ENCODE results near the gene HCRTR1.

The HCRTR1 gene

GRCh38 chr1:31571340-31572295, 45.9 kb upstream of the HCRTR1 start:
- H3K4me3 ChIP-seq (ENCODE audit: low read depth, low read length), result no peak overlapping the region
- TF ChIP-seq, protein P1, sequence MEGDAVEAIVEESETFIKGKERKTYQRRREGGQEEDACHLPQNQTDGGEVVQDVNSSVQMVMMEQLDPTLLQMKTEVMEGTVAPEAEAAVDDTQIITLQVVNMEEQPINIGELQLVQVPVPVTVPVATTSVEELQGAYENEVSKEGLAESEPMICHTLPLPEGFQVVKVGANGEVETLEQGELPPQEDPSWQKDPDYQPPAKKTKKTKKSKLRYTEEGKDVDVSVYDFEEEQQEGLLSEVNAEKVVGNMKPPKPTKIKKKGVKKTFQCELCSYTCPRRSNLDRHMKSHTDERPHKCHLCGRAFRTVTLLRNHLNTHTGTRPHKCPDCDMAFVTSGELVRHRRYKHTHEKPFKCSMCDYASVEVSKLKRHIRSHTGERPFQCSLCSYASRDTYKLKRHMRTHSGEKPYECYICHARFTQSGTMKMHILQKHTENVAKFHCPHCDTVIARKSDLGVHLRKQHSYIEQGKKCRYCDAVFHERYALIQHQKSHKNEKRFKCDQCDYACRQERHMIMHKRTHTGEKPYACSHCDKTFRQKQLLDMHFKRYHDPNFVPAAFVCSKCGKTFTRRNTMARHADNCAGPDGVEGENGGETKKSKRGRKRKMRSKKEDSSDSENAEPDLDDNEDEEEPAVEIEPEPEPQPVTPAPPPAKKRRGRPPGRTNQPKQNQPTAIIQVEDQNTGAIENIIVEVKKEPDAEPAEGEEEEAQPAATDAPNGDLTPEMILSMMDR (conservative IDR thresholded peaks at IDR 0.05; ENCODE audit: low read depth, low read length), result no peak
- DNase-seq (ENCODE audit: low read depth), result no peak

DNA sequence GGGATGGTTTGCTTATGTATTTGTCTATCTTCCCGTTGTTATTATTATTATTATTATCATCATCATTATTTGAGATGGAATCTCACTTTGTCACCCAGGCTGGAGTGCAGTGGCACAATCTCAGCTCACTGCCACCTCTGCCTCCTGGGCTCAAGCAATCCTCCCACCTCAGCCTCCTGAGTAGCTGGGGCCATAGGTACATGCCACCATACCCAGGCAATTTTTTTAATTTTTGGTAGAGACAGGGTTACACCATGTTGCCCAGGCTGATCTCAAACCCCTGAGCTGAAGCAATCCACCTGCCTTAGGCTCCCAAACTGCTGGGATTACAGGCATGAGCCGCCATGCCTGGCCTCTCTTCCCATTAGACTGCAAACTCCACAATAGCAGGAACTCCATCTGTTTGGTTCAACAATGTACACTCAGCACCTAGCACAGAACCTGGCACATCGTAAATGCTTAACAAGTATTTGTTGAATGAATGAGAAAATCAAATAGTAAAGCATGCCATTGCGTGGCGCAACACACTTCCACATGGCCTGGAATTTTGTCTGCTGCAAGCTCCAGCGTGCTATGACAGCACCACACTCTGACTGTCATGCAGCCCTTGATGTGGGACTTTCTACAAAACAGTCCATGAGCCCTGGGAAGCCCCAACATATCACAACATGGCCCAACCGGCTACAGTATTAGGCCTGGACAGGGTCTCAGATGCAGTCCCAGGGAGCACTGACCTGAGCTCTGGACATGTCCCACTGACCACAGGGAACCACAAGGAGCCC, 45.0 kb upstream of the HCRTR1 start:
- DNase-seq (ENCODE audit: low read depth), result peak; percentile 52
- no peak overlapping the region for H3K4me3 ChIP-seq (ENCODE audit: low read depth, low read length)
- TF ChIP-seq, protein P1 (conservative IDR thresholded peaks at IDR 0.05; ENCODE audit: low read depth, low read length), result no peak

GRCh38 chr1:31573261-31573660, 44.2 kb upstream of the HCRTR1 start:
- no peak overlapping the region for H3K4me3 ChIP-seq (ENCODE audit: low read depth, low read length)
- TF ChIP-seq, protein P1 (conservative IDR thresholded peaks at IDR 0.05; ENCODE audit: low read depth, low read length), result no peak
- no peak for DNase-seq (ENCODE audit: low read depth)

DNA sequence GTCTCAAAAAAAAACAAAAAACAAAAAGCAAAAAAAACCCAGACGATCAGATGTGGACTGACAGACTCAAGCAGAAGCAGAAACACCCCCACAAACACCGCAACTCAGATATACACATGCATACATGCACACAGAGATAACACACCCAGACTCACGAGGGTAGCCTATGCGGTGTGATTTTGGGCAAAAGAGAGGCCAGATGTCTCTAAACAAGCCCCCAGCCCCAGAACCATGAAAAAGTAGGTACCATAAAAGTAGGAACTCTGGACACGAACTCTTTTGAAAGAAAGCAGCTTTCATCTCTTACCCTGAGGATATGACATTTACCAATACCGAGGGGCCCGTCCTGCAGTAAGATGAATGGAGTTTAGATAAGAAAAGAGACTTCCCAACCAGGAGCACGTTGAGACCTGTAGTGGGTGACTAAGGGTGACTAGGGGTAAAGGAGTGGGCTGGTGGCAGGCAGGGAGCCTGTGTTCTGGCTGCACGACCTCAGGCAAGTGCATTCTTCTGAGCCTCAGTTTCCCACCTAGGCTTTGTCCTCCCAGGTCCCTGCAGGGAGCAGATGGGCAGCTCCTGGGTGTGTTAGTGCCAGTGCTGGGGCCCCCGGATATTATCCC, 42.6 kb upstream of the HCRTR1 start:
- H3K4me3 ChIP-seq (ENCODE audit: low read depth, low read length), result no peak overlapping the region
- TF ChIP-seq, protein P1 (conservative IDR thresholded peaks at IDR 0.05; ENCODE audit: low read depth, low read length), result no peak
- DNase-seq (ENCODE audit: low read depth), result no peak

- no peak for DNase-seq (ENCODE audit: low read depth)
These were observed 41.9 kb upstream of the HCRTR1 start for GRCh38 chr1:31575369-31576140.

More at GRCh38 chr1:31575369-31576140, 41.9 kb upstream of the HCRTR1 start:
- TF ChIP-seq, protein P1 (conservative IDR thresholded peaks at IDR 0.05; ENCODE audit: low read depth, low read length), result no peak
- H3K4me3 ChIP-seq (ENCODE audit: low read depth, low read length), result no peak overlapping the region

All from choroid plexus epithelial cell (primary cell).